ENCODE measurements around the gene NAMPT.

GRCh38 chr7:106326594-106327537 lies 42.1 kb upstream of the NAMPT start:
- TF ChIP-seq TAF1 (IDR thresholded peaks at IDR 0.05; ENCODE audit: low read depth): no peak
- no peak for TF ChIP-seq MAX (IDR thresholded peaks at IDR 0.05)
- no peak for TF ChIP-seq NFIC (IDR thresholded peaks at IDR 0.05)
- TF ChIP-seq FOXM1 (IDR thresholded peaks at IDR 0.05; ENCODE audit: borderline replicate concordance, low read depth): no peak
- no peak for TF ChIP-seq TEAD4 (IDR thresholded peaks at IDR 0.05)
- no peak for TF ChIP-seq REST (IDR thresholded peaks at IDR 0.05; ENCODE audit: low read depth)
- no peak for TF ChIP-seq EGR1 (IDR thresholded peaks at IDR 0.05)
- no peak for TF ChIP-seq USF1 (IDR thresholded peaks at IDR 0.05)
- no peak for TF ChIP-seq EP300 (IDR thresholded peaks at IDR 0.05; ENCODE audit: borderline replicate concordance)
- no peak for TF ChIP-seq YY1 (IDR thresholded peaks at IDR 0.05; ENCODE audit: low read depth)
- TF ChIP-seq RAD21 (IDR thresholded peaks at IDR 0.05; ENCODE audit: low read depth): no peak
